K562 (cell line): Measurements from ENCODE around the gene IL23A. TPM values are rescaled to one million over a fixed set of nuclear protein-coding genes. Genes with fewer than 3 reads are reported as not detected.

Experiments
- C11orf30 ChIP-seq: fragments of 450-650 bp; IDR thresholded peaks from 2 replicates; pipeline ENCODE4 v1.6.1; 2016; ENCODE audit warnings: low read depth, mild to moderate bottlenecking
- CREBBP ChIP-seq: IDR thresholded peaks from one replicate; pipeline ENCODE4 v1.6.1; 2012; ENCODE audit warnings: low read depth, mild to moderate bottlenecking, control low read depth, inconsistent platforms, low read length
- DMBX1 ChIP-seq: fragments of 250-450 bp; sonication (Bioruptor Pico); IDR thresholded peaks from 2 replicates; pipeline ENCODE4 v1.8.0; 2022; ENCODE audit warnings: inconsistent platforms, mild to moderate bottlenecking, moderate library complexity, borderline replicate concordance
- OTX1 ChIP-seq: fragments of 450-650 bp; formaldehyde crosslinking; IDR thresholded peaks from 2 replicates; pipeline ENCODE4 v1.4.0; 2022; ENCODE audit warnings: mild to moderate bottlenecking
- RBBP5 ChIP-seq: fragments of 200-600 bp; sonication (generic); IDR thresholded peaks from 2 replicates; pipeline ENCODE4 v1.6.1; 2012; ENCODE audit warnings: borderline replicate concordance, mild to moderate bottlenecking, low read length, control low read depth, inconsistent platforms; ENCODE audit not compliant: insufficient read depth, poor library complexity, severe bottlenecking
- RBM15 ChIP-seq: fragments of 200-400 bp; formaldehyde crosslinking; IDR thresholded peaks from 2 replicates; pipeline ENCODE4 v1.6.1; 2018; ENCODE audit warnings: mild to moderate bottlenecking, low read length, moderate library complexity; ENCODE audit not compliant: insufficient read depth
- SRSF3 ChIP-seq: fragments of 200-400 bp; formaldehyde crosslinking; IDR thresholded peaks from 2 replicates; pipeline ENCODE4 v1.6.1; 2016; ENCODE audit warnings: mild to moderate bottlenecking, low read length, moderate library complexity; ENCODE audit not compliant: insufficient read depth
- THRAP3 ChIP-seq: fragments of 450-650 bp; IDR thresholded peaks from 2 replicates; pipeline ENCODE4 v1.6.1; 2016; ENCODE audit warnings: mild to moderate bottlenecking, inconsistent platforms, borderline replicate concordance
- ZC3H11A ChIP-seq: IDR thresholded peaks from 2 replicates; pipeline ENCODE4 v1.6.1; 2012; ENCODE audit warnings: low read depth, low read length, improper control_type of control experiment
- ZNF165 ChIP-seq: fragments of 250-450 bp; sonication (Bioruptor Pico); IDR thresholded peaks from 2 replicates; pipeline ENCODE4 v1.4.0; 2020; ENCODE audit warnings: borderline replicate concordance
- ZNF41 ChIP-seq: fragments of 250-450 bp; sonication (Bioruptor Pico); conservative IDR thresholded peaks from 2 replicates; pipeline ENCODE4 v1.4.0; 2020; ENCODE audit warnings: mild to moderate bottlenecking
- polyA plus RNA-seq, 8 experiments: library from polyadenylated mRNA; depleted of rRNA in 4 of 8; stranded (reverse) in 5 of 8; unstranded in 3 of 8; fragments of >200 nt; fragmentation: Nextera tagmentation in 2 of 8; fragmentation: Illumina TruSeq in 1 of 8; extraction: Ambion mirVana in 2 of 8; extraction: Trizol in 1 of 8; gene quantifications; 2 replicates each; pipeline versions ENCODE4 v1.2.1 to v1.2.3, GENCODE V29; 2011 to 2014; ENCODE audit warnings: inconsistent platforms in 1 of 8, missing spikeins in 1 of 8
- total RNA-seq, 7 experiments: library from RNA; depleted of rRNA in 6 of 7; stranded (reverse); fragments of >200 nt in 6 of 7; fragmentation: Illumina TruSeq in 2 of 7; extraction: Trizol in 2 of 7; gene quantifications; 2 replicates each; pipeline versions ENCODE4 v1.2.1 to v1.2.3, GENCODE V29; 2011 to 2021; ENCODE audit warnings: low replicate concordance in 1 of 7
- TF ChIP-seq, protein P1 (sequence below), 2 experiments: fragments of 200-800 bp in 1 of 2; sonication (Bioruptor generic) in 1 of 2; sonication (generic) in 1 of 2; formaldehyde crosslinking in 1 of 2; IDR thresholded peaks in 1 of 2; conservative IDR thresholded peaks in 1 of 2; 2 replicates each; pipeline versions ENCODE4 v1.5.0 to v1.6.1; 2016 to 2020; ENCODE audit warnings: missing compliant biosample characterization in 1 of 2, missing genetic modification characterization in 1 of 2, missing genetic modification reagents in 1 of 2
- TF ChIP-seq, protein P2 (sequence below): fragments of 250-450 bp; sonication (Bioruptor Pico); IDR thresholded peaks from 2 replicates; pipeline ENCODE4 v1.5.0; 2021; ENCODE audit warnings: mild to moderate bottlenecking, borderline replicate concordance
- TF ChIP-seq, protein P3 (sequence below): IDR thresholded peaks from 2 replicates; pipeline ENCODE4 v1.6.1; 2011; ENCODE audit not compliant: insufficient read length; ENCODE audit errors: extremely low read depth
- TF ChIP-seq, protein P4 (sequence below): fragments of 450-650 bp; conservative IDR thresholded peaks from 2 replicates; pipeline ENCODE4 v1.6.1; 2016; ENCODE audit warnings: missing genetic modification characterization, low read depth, mild to moderate bottlenecking, missing compliant biosample characterization, moderate library complexity
- TF ChIP-seq, protein P5 (sequence below): fragments of 450-650 bp; IDR thresholded peaks from 2 replicates; pipeline ENCODE4 v1.6.1; 2016; ENCODE audit warnings: low read depth, mild to moderate bottlenecking, moderate library complexity

IL23A gene
- total and polyA plus RNA-seq, 9 of the 15 experiments (the other 6 are each of a cell fraction or from before 2014, with no cell fraction given) = 4.4 to 37.2 (median 9.6) TPM

DNA sequence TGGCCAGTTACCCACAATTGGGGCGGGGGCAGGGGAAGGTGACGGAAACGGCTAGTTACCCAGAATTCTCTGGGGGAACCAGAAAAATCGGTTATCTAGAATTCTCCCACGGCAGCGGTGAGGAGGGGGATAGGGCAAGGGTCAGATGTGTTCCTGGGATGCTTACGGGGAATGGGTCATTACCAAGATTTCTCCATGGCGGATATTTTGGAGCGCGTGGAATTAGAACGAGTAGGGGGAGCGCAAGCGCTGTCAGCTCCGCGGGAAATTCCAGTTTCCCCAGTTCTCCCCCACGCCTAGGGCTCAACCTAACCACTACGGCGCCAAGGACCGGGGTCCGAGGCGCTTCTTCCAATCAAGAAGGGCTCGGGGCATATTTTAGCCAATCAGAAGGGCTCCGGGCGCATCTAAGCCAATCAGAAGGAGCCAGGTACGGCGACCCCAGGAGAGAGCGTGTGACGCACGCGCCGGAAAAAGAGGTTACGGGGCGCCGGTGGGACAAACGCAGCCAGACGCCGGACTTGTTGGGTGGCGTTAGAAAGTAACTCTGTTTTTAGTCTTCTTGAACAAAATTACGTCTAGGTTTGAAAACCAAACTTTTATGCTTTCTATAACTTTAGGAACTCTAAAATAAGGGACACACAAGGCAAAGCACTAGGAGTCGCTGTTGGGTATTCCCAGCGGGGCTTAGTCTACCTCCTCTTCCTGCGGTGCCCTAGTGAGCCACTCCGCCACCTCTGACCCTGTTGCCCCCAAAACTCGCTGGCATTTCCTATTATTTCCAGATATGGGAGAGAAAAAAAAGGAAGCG lies 4.8 kb upstream of the IL23A start, which contains the start of gene PAN2 (continued):
- TF ChIP-seq RBM15 (no peak), THRAP3 (no peak), SRSF3 (no peak), ZNF41 (CRISPR knock-in tag) (0 out of 2 replicates have a peak, but pooled peaks have one; percentile 43), DMBX1 (CRISPR knock-in tag) (peak; percentile 72; the same call in 1 of the 2 replicates), ZNF165 (CRISPR knock-in tag) (no peak), ZC3H11A (peak; percentile 70; the same call in 1 of the 2 replicates), OTX1 (no peak), CREBBP (no peak), RBBP5 (no peak), C11orf30 (peak; percentile 80)
- TF ChIP-seq, protein P1, sequence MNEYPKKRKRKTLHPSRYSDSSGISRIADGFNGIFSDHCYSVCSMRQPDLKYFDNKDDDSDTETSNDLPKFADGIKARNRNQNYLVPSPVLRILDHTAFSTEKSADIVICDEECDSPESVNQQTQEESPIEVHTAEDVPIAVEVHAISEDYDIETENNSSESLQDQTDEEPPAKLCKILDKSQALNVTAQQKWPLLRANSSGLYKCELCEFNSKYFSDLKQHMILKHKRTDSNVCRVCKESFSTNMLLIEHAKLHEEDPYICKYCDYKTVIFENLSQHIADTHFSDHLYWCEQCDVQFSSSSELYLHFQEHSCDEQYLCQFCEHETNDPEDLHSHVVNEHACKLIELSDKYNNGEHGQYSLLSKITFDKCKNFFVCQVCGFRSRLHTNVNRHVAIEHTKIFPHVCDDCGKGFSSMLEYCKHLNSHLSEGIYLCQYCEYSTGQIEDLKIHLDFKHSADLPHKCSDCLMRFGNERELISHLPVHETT (CRISPR knock-in tag; conservative IDR thresholded peaks at IDR 0.05 in 1 of 2, IDR thresholded peaks at IDR 0.05 in 1 of 2) = peak in 1 of 2 experiments; percentile 91; a peak in 2 of 4 replicates
- TF ChIP-seq, protein P2, sequence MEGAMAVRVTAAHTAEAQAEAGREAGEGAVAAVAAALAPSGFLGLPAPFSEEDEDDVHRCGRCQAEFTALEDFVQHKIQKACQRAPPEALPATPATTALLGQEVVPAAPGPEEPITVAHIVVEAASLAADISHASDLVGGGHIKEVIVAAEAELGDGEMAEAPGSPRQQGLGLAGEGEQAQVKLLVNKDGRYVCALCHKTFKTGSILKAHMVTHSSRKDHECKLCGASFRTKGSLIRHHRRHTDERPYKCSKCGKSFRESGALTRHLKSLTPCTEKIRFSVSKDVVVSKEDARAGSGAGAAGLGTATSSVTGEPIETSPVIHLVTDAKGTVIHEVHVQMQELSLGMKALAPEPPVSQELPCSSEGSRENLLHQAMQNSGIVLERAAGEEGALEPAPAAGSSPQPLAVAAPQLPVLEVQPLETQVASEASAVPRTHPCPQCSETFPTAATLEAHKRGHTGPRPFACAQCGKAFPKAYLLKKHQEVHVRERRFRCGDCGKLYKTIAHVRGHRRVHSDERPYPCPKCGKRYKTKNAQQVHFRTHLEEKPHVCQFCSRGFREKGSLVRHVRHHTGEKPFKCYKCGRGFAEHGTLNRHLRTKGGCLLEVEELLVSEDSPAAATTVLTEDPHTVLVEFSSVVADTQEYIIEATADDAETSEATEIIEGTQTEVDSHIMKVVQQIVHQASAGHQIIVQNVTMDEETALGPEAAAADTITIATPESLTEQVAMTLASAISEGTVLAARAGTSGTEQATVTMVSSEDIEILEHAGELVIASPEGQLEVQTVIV (CRISPR knock-in tag) = no peak
- TF ChIP-seq, protein P3, sequence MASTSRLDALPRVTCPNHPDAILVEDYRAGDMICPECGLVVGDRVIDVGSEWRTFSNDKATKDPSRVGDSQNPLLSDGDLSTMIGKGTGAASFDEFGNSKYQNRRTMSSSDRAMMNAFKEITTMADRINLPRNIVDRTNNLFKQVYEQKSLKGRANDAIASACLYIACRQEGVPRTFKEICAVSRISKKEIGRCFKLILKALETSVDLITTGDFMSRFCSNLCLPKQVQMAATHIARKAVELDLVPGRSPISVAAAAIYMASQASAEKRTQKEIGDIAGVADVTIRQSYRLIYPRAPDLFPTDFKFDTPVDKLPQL = no peak
- TF ChIP-seq, protein P4, sequence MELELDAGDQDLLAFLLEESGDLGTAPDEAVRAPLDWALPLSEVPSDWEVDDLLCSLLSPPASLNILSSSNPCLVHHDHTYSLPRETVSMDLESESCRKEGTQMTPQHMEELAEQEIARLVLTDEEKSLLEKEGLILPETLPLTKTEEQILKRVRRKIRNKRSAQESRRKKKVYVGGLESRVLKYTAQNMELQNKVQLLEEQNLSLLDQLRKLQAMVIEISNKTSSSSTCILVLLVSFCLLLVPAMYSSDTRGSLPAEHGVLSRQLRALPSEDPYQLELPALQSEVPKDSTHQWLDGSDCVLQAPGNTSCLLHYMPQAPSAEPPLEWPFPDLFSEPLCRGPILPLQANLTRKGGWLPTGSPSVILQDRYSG = peak; percentile 75
- TF ChIP-seq, protein P5, sequence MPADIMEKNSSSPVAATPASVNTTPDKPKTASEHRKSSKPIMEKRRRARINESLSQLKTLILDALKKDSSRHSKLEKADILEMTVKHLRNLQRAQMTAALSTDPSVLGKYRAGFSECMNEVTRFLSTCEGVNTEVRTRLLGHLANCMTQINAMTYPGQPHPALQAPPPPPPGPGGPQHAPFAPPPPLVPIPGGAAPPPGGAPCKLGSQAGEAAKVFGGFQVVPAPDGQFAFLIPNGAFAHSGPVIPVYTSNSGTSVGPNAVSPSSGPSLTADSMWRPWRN = no peak
